ENCODE data around the gene DEDD2.

The DEDD2 gene

GRCh38 chr19:42226886-42227285 is 9.4 kb upstream of the DEDD2 start:
- DNase-seq = no peak

- no peak for DNase-seq
Observed at GRCh38 chr19:42225718-42226292, 8.3 kb upstream of the DEDD2 start.

- DNase-seq = no peak
Observed at GRCh38 chr19:42224940-42225717, 7.7 kb upstream of the DEDD2 start.

GRCh38 chr19:42220751-42221097 is 3.2 kb upstream of the DEDD2 start:
- DNase-seq = no peak

GRCh38 chr19:42219812-42220750 is 2.6 kb upstream of the DEDD2 start, which contains the start of gene ZNF526:
ZNF526 (plus strand) TSS chr19:42220312; CDS start chr19:42224404, 4,092 bp downstream.
- DNase-seq = peak; percentile 96

- peak; percentile 37 for DNase-seq
Observed at GRCh38 chr19:42216653-42217519, 591 bp downstream of the DEDD2 start.

GRCh38 chr19:42214810-42215485 is 2.5 kb downstream of the DEDD2 start:
- DNase-seq = no peak

GRCh38 chr19:42212886-42213285 is 4.6 kb downstream of the DEDD2 start:
- DNase-seq = no peak

- DNase-seq = peak; percentile 67
Observed at GRCh38 chr19:42208612-42209011, 8.9 kb downstream of the DEDD2 start.

GRCh38 chr19:42207767-42208271 is 9.7 kb downstream of the DEDD2 start:
- DNase-seq = peak; percentile 9

- DNase-seq = peak; percentile 21
Observed at GRCh38 chr19:42206871-42207755, 10.4 kb downstream of the DEDD2 start.

- DNase-seq = no peak
Observed at GRCh38 chr19:42204664-42205063, 12.8 kb downstream of the DEDD2 start.

GRCh38 chr19:42203700-42204099 is 13.8 kb downstream of the DEDD2 start:
- DNase-seq = no peak

GRCh38 chr19:42202290-42202880 is 15.1 kb downstream of the DEDD2 start:
- no peak for DNase-seq

- DNase-seq = no peak
Observed at GRCh38 chr19:42201489-42202289, 15.8 kb downstream of the DEDD2 start.

- DNase-seq = no peak
Observed at GRCh38 chr19:42200116-42200715, 17.3 kb downstream of the DEDD2 start.

- no peak for DNase-seq
Observed at GRCh38 chr19:42199440-42200115, 17.9 kb downstream of the DEDD2 start.

Measured in NCI-H2029 (cell line).